Smooth muscle cell (in vitro differentiated cells): ENCODE measurements around the gene ANKRD31. TPM values are rescaled to one million over a fixed set of nuclear protein-coding genes. Genes with fewer than 3 reads are reported as not detected.
A peak's percentile ranks its signal among the peaks of the same experiment; 100 is the strongest.

Experiments used
- DNase-seq: peaks from one replicate; lab custom pipeline; 2025; ENCODE audit not compliant: unreplicated experiment; lab: John Stamatoyannopoulos, UW
- H2AFZ ChIP-seq: fragments of 200-600 bp; sonication (generic); 2 replicates; pipeline ENCODE4 v1.6.0; 2016; ENCODE audit warnings: antibody characterized with exemption, low read depth, mild to moderate bottlenecking
- H3F3A ChIP-seq: fragments of 200-600 bp; sonication (generic); 2 replicates; pipeline ENCODE4 v1.6.0; 2017; ENCODE audit warnings: antibody characterized with exemption, low read depth
- H3K27ac ChIP-seq: fragments of 200-600 bp; sonication (generic); 2 replicates; pipeline ENCODE4 v1.5.1; 2016; ENCODE audit warnings: low read depth, mild to moderate bottlenecking
- H3K27me3 ChIP-seq: fragments of 200-600 bp; sonication (generic); 2 replicates; pipeline ENCODE4 v1.6.1; 2016; ENCODE audit warnings: low read depth, mild to moderate bottlenecking
- H3K36me3 ChIP-seq: fragments of 200-600 bp; sonication (generic); 2 replicates; pipeline ENCODE4 v1.5.1; 2016; ENCODE audit warnings: low read depth
- H3K4me1 ChIP-seq: fragments of 200-600 bp; sonication (generic); 2 replicates; pipeline ENCODE4 v1.5.1; 2016; ENCODE audit warnings: low read depth
- H3K4me2 ChIP-seq: fragments of 200-600 bp; sonication (generic); 2 replicates; pipeline ENCODE4 v1.6.0; 2016; ENCODE audit warnings: mild to moderate bottlenecking
- H3K4me3 ChIP-seq: fragments of 200-600 bp; sonication (generic); 2 replicates; pipeline ENCODE4 v1.5.1; 2016; ENCODE audit warnings: mild to moderate bottlenecking
- H3K79me2 ChIP-seq: fragments of 200-600 bp; sonication (generic); 2 replicates; pipeline ENCODE4 v1.6.0; 2016; ENCODE audit warnings: low read depth, mild to moderate bottlenecking
- H3K9ac ChIP-seq: fragments of 200-600 bp; sonication (generic); 2 replicates; pipeline ENCODE4 v1.6.0; 2016; ENCODE audit warnings: low read depth
- H3K9me3 ChIP-seq: fragments of 200-600 bp; sonication (generic); replicated peaks from 2 replicates; pipeline ENCODE4 v1.5.1; 2016; ENCODE audit warnings: low read depth
- H4K20me1 ChIP-seq: fragments of 200-600 bp; sonication (generic); 2 replicates; pipeline ENCODE4 v1.6.0; 2016; ENCODE audit warnings: low read depth
- WGBS: methylation state at CpG from one replicate; pipeline ENCODE4 v1.1.7; 2016; ENCODE audit warnings: low lambda C conversion rate; 5-methylcytosine and 5-hydroxymethylcytosine counted together
- polyA plus RNA-seq: library from polyadenylated mRNA; unstranded; fragments of >200 nt; fragmentation: Nextera tagmentation; extraction: Ambion mirVana; gene quantifications from 2 replicates; pipeline ENCODE4 v1.2.1, GENCODE V29; 2016
- total RNA-seq: library from RNA; depleted of rRNA; stranded (reverse); fragments of >200 nt; gene quantifications from 2 replicates; pipeline ENCODE4 v1.2.3, GENCODE V29; 2014
- TF ChIP-seq, protein P1 (sequence below): fragments of 200-600 bp; sonication (generic); IDR thresholded peaks from 2 replicates; pipeline ENCODE4 v1.5.1; 2017; ENCODE audit warnings: borderline replicate concordance, mild to moderate bottlenecking, antibody characterized with exemption; ENCODE audit not compliant: insufficient read depth, poor library complexity, severe bottlenecking

Gene ANKRD31
- total and polyA plus RNA-seq, 2 experiments from 2014 or later = 0.03 to 0.22 TPM

- WGBS = 49% methylated on average over 2 of the region's 2 CpGs
Measured at GRCh38 chr5:75239681-75240080, 3.0 kb upstream of the ANKRD31 start.

DNA sequence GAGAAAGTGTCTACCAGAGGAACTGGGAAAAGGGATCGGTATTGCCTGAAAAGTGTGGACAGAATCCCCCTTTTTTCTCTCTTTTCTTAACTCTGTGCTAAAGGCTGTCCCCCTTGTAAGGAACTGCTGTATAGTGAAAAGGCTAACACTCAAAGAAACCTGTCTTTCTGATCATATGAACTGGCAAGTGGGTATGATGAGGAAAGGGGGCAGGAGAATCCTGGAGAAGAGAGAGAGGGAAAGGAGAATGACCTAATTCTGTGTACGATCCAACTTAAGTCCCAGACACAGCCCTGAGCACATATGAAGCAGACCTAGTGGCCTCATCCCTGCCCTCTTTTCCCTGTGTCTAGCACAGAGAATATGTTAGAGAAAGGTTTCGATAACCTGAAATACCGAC lies 967 bp downstream of the ANKRD31 start:
- DNase-seq = no peak
- H3K9me3 ChIP-seq = no peaks in the 10 kb centered on the region
- no peaks in the 10 kb centered on the region for H3K79me2 ChIP-seq
- H3K36me3 ChIP-seq = no peaks in the 10 kb centered on the region
- no peak overlapping the region for H3K9ac ChIP-seq
- TF ChIP-seq, protein P1, sequence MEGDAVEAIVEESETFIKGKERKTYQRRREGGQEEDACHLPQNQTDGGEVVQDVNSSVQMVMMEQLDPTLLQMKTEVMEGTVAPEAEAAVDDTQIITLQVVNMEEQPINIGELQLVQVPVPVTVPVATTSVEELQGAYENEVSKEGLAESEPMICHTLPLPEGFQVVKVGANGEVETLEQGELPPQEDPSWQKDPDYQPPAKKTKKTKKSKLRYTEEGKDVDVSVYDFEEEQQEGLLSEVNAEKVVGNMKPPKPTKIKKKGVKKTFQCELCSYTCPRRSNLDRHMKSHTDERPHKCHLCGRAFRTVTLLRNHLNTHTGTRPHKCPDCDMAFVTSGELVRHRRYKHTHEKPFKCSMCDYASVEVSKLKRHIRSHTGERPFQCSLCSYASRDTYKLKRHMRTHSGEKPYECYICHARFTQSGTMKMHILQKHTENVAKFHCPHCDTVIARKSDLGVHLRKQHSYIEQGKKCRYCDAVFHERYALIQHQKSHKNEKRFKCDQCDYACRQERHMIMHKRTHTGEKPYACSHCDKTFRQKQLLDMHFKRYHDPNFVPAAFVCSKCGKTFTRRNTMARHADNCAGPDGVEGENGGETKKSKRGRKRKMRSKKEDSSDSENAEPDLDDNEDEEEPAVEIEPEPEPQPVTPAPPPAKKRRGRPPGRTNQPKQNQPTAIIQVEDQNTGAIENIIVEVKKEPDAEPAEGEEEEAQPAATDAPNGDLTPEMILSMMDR = no peak
- H3K27ac ChIP-seq = peak overlapping the region; percentile 13
- WGBS = 77% methylated on average over 4 of the region's 4 CpGs
- no peaks in the 10 kb centered on the region for H3K27me3 ChIP-seq
- H4K20me1 ChIP-seq = no peaks in the 10 kb centered on the region
- no peaks in the 10 kb centered on the region for H3F3A ChIP-seq
- peak overlapping the region; percentile 91 for H3K4me2 ChIP-seq
- H2AFZ ChIP-seq = peak overlapping the region; percentile 98
- H3K4me3 ChIP-seq = no peak overlapping the region
- peaks cover 7% of the 10 kb centered on the region for H3K4me1 ChIP-seq

More at GRCh38 chr5:75239681-75240080, 3.0 kb upstream of the ANKRD31 start:
- H3K4me3 ChIP-seq = no peak overlapping the region
- H3K36me3 ChIP-seq = no peaks in the 10 kb centered on the region
- H3K4me1 ChIP-seq = peaks cover 7% of the 10 kb centered on the region
- H4K20me1 ChIP-seq = no peaks in the 10 kb centered on the region
- DNase-seq = no peak
- H3F3A ChIP-seq = no peaks in the 10 kb centered on the region
- H3K9me3 ChIP-seq = no peaks in the 10 kb centered on the region
- H3K9ac ChIP-seq = no peak overlapping the region
- H3K27me3 ChIP-seq = no peaks in the 10 kb centered on the region
- H3K27ac ChIP-seq = no peak overlapping the region
- H3K4me2 ChIP-seq = peak overlapping the region; percentile 13
- H3K79me2 ChIP-seq = no peaks in the 10 kb centered on the region
- TF ChIP-seq, protein P1 = no peak
- H2AFZ ChIP-seq = no peak overlapping the region

GRCh38 chr5:75234251-75234650 lies 2.4 kb downstream of the ANKRD31 start:
- H3K27me3 ChIP-seq = no peaks in the 10 kb centered on the region
- H3F3A ChIP-seq = no peaks in the 10 kb centered on the region
- H2AFZ ChIP-seq = no peak overlapping the region
- H3K4me2 ChIP-seq = no peak overlapping the region
- no peak overlapping the region for H3K9ac ChIP-seq
- no peak for DNase-seq
- TF ChIP-seq, protein P1 = no peak
- H3K9me3 ChIP-seq = no peaks in the 10 kb centered on the region
- H3K36me3 ChIP-seq = no peaks in the 10 kb centered on the region
- H4K20me1 ChIP-seq = no peaks in the 10 kb centered on the region
- no peaks in the 10 kb centered on the region for H3K79me2 ChIP-seq
- no peak overlapping the region for H3K27ac ChIP-seq
- peaks cover 7% of the 10 kb centered on the region for H3K4me1 ChIP-seq
- no peak overlapping the region for H3K4me3 ChIP-seq

DNA sequence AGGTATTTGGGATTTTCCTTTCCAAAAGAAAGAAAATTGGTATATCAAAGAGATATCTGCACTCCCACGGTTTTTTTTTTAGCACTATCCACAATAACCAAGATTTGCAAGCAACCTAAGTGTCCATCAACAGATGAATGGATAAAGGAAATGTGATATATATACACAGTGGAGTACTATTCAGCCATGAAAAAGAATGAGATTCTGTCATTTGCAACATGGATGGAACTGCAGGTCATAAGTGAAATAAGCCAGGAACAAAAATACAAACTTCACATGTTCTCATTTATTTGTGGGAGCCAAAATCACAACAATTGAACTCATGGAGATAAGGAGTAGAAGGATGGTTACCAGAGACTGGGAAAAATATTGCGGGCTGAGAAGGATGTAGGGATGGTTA lies 9.8 kb downstream of the ANKRD31 start:
- no peaks in the 10 kb centered on the region for H3F3A ChIP-seq
- no peak overlapping the region for H2AFZ ChIP-seq
- H3K79me2 ChIP-seq = no peaks in the 10 kb centered on the region
- H3K36me3 ChIP-seq = no peaks in the 10 kb centered on the region
- H3K9ac ChIP-seq = no peak overlapping the region
- H3K4me2 ChIP-seq = no peak overlapping the region
- no peaks in the 10 kb centered on the region for H3K4me1 ChIP-seq
- H3K27ac ChIP-seq = no peak overlapping the region
- DNase-seq = no peak
- no peaks in the 10 kb centered on the region for H3K27me3 ChIP-seq
- TF ChIP-seq, protein P1 = no peak
- H3K9me3 ChIP-seq = no peaks in the 10 kb centered on the region
- no peaks in the 10 kb centered on the region for H4K20me1 ChIP-seq
- H3K4me3 ChIP-seq = no peak overlapping the region
- WGBS = 81% methylated on average over 2 of the region's 2 CpGs
